GM20000 (cell line): ENCODE measurements around the gene SP2.

Experiments used
- DNase-seq: peaks from one replicate; pipeline ENCODE4 v3.0.0; 2012; ENCODE audit warnings: low spot score
- TF ChIP-seq, protein P1 (sequence below): IDR thresholded peaks from 2 replicates; pipeline ENCODE4 v1.5.1; 2012; ENCODE audit warnings: mild to moderate bottlenecking, control low read depth; ENCODE audit errors: extremely low read depth, missing control alignments

SP2 gene

DNA sequence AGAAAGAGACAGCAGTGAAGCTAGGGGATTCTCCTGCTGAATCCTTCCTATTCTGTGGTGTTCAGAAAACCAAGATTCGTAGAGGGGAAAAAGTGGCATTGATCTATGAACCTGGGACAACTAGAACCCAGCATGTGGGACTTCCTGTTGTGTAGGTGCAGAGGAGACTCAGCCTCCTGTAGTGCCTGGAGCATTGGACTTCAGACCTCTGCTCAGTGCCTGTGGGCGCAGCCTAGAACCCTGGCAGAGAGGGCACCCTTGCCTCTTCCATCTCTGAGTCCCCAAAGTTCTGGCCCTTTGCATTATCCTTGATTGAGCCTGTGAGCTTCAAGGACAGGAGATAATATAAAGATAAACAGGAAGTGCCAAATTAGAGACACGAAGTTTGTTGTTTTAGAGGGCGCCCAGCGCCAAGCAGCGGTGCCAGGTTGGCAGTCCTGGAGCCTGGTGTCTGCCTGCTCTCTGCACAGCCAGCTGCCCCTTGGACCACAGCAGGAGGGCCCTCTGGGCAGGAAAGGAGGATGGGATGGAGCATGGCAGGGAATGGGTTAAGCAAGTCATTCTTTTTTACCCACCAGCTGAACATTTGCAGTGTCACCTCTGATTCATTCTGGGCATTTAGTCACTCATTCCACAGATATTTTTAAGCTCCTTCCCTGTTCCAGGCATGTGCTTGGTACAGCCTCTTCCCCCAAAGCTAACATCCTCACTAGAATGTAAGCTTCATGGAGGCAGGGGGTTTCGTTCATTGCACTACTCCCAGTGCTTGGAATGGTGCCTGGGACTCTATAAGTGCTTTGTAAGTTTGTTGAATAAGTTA, 33.2 kb upstream of the SP2 start:
- TF ChIP-seq, protein P1, sequence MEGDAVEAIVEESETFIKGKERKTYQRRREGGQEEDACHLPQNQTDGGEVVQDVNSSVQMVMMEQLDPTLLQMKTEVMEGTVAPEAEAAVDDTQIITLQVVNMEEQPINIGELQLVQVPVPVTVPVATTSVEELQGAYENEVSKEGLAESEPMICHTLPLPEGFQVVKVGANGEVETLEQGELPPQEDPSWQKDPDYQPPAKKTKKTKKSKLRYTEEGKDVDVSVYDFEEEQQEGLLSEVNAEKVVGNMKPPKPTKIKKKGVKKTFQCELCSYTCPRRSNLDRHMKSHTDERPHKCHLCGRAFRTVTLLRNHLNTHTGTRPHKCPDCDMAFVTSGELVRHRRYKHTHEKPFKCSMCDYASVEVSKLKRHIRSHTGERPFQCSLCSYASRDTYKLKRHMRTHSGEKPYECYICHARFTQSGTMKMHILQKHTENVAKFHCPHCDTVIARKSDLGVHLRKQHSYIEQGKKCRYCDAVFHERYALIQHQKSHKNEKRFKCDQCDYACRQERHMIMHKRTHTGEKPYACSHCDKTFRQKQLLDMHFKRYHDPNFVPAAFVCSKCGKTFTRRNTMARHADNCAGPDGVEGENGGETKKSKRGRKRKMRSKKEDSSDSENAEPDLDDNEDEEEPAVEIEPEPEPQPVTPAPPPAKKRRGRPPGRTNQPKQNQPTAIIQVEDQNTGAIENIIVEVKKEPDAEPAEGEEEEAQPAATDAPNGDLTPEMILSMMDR = no peak
- DNase-seq = no peak

DNA sequence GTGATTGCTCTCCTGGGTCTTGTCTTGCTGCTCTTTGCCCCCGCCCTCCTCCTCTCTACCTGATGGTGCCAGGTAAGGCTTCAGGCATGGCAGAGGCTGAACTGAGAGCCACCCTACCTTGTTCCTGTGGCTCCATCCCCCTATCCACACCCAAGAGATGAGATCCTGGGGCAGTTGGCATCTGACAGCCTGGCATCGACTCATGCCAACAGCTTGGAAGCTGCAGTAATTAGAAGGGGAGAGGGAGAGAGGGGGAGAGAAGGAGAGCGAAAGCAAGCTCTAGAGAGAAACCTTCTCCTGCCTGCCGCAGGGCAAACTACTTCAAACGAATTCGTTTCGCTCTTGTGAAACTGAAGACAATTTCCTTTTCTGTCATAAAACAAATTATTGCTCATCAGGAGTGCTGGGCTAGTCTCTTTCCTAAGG, 31.2 kb upstream of the SP2 start:
- no peak for DNase-seq
- TF ChIP-seq, protein P1 = no peak

DNA sequence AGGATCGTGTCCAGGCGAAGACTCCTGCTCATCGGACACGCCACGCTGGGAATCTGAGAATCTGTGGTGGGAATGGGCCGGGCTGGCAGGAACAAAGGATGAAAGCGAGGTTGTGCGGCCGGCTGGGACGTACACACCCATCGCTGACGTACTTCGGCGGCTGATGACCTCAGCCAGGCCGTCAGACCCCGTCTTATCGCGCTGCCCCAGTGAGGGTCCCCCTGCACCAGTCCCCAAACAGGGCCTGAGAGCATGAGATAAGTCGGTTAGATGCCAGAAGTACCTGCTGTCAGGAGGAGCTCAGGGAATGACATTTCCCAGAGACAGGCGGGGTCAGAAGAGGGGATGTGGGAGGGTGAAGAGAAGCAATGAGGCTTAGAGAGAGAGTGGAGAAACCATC, 29.1 kb upstream of the SP2 start:
- no peak for DNase-seq
- TF ChIP-seq, protein P1 = no peak

DNA sequence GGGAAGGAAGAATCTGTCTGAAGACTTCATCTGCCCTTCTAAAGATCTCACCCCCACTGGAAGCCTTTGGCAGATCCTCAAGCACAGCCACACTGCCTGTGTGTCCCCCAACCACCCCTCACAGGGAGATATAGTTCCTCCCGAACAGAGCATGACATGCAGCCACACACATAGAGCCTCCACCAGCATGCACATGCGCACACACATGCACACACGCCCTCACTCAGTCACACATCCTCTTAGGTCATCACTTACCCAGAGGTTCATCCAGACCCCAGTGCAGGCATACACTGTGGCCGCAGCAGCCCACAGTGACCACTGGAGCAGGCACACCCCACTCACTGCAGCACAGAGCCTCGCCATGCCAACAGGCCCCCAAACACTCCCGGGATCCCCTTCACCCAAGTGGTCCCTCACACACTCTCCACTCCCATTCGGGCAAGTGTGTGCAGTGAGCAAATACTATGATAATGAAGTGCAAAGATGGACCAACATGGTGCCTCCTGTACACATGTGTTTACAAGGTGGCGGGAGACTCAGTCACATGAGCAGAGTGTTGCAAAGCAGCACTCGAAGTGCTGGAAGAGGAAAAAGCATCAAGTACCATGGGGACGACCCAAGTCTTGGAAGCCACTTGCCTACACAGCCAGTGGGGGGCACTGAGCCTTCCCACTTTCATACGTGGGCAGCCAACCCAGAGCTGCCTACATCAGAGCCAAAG, 28.1 kb upstream of the SP2 start:
- DNase-seq = no peak
- TF ChIP-seq, protein P1 = no peak

DNA sequence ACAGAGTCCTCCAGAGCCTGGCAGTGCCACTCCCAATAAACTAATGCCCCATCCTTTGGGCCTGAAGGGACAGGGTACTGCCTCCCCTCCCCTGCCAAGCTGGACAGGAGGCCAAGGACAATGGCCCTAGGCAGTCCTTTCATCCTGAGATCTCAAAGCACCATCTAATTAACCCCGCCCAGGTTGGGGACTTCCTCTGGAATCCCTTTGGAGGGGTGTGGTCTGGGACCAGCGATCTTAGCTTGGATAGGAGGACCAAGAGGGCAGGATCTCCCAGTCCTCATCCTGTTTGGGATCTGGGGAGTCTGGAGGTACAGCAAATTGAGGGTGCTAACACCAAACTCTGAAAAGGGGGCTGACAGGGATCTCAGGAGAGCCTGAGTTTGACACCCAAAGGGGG, 26.9 kb upstream of the SP2 start:
- no peak for DNase-seq
- TF ChIP-seq, protein P1 = no peak

DNA sequence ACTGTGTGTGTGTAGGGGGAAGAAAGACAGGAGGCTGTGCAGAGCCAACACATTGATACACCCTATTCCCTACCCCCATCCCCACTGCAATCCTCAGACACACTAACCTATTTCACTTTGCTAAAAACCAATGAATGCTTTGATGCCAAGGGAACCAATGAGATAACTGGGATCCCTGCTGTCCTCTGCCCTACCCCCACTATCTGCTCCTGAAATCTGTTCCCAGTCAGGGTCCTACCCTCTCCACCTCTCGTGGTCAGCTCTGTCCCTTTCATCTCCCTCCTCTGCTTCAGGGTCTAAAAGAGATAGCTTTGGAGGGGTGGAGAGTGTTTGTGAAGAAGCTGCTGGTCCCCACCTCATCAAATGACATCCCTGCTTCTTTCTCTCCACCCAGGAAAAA, 26.0 kb upstream of the SP2 start:
- DNase-seq = no peak

DNA sequence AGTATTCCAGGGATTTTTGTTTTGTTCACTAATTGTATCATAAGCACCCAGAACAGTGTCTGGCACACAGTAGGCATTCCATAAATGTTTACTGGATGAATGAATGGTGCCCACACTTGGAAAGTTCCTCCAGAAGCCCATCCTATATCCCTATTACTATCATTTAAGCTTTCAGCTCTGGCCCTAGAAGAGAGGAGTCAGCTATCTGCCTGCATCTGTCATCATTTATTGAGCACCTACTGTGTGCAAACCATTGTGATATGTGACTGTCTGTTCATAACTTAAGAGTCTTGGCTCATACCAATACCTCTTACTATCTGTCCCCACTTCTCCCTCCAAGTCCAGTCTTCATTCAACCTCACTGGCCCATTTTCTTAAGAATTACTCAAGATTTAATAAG, 25.0 kb upstream of the SP2 start:
- TF ChIP-seq, protein P1 = no peak
- no peak for DNase-seq

More for the DNA sequence above, 26.0 kb upstream of the SP2 start:
- TF ChIP-seq, protein P1 = no peak
